Measurements from ENCODE around the gene RADX.
"Not testable (repeated sequence)": the region's sequence is repeated elsewhere in the genome, so short reads cannot be mapped to it uniquely, and the experiment has no call there.

The RADX gene, protein sequence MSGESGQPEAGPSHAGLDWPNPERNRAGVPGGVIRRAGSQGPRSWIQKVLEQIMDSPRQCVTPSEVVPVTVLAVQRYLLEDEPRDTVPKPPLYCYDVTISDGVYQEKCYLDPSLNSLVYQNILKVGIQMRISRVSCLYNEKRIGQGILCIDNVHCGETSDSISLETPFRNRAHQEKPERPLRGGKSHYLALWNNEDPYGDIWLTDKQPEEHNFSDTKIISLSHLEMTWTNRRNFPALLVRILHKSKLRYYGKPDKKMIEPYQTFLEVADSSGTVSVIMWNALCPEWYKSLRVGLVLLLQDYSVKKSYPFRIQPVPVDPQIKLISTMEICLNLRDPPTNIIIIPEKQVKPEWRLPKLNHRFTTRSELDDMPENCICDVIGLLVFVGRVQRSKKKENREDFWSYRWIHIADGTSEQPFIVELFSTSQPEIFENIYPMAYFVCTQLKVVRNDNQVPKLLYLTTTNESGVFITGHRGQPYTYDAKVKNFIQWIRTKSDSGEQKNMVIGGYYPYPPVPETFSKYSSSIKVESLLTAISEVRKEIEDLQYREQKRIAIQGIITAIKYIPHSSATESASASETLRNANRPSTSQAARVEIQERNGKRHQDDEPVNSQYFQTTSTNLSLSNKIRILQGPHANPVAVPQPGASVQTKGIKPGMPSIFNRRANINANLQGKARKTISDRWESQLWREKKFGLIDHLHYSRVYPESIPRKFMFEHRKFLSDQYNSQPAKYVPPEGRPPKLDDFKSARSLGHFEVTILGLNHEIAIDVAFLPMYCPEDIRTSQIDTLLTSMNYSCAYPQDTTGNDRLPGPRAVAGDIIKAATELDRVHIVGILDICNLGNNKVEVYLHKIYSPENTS

DNA sequence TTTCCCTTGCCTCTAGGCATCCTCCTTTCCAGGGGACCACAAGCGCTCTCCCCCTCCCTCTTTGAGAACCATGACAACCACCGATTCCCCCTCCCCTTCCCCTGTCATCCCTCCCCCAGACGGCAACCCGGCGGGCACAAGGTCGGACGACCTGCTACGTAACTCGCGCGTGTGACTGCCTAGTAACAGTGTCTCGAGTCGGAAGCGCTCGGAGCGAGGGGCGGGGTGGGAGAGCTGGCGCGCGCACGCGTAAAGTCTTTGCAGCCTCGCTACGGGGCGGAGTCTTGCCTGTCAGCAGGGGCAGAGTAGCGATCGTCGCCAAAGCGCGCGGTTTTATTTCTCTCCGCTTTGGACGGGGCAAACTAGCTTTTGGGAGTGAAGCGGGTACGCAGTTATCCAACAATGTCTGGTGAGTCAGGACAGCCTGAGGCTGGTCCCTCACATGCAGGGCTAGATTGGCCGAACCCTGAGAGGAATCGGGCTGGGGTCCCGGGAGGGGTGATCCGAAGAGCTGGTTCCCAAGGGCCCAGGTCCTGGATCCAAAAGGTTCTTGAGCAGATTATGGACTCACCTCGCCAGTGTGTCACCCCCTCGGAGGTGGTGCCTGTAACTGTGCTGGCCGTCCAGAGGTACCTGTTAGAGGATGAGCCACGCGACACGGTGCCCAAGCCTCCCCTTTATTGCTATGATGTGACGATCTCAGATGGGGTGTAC, at the start of gene RADX:
TSS of gene RADX (plus strand) at position 300 of the 714 bp plus-strand sequence. CDS start at position 403, 103 bp downstream.
- DNase-seq, result peak; percentile 87

DNA sequence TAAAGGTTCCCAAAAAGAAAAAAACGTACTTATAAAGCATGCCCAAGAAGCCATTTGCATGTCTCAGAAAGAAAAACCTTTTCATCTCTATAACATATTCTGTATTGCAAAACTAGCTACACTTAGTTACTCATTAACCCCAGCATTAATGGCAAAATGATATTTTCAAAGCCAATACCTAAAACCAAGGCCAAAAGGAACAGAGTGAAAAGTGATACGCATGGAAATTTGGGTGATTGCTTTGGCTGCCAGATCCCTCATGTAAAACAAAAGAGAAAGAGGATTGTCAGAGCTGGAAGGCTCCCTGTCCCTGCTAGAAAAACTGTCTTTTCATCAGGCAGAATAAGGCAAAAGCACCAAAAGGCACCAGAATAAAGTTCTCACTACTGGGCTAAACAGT, 46.8 kb upstream of the RADX start:
- DNase-seq, result no peak

DNA sequence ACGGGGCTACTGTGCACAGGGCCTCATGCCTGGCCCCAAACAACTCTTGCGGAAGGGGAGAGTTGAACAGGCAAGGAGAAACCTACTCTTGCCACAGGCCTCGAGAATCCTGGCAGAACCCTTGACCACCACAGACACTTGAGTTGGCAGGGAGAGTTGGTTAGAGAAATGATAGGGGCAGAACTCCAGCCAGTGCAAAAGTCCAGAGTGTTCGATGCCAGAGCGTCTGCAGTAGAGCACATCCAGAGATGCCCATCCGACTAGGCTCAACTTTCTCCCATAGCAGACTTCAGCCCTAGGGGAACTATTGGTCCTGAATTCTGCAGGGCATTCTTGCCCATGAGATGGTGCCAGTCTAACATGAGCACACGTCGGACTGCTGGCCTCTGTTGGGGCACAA, 45.4 kb upstream of the RADX start:
- DNase-seq, result no peak

DNA sequence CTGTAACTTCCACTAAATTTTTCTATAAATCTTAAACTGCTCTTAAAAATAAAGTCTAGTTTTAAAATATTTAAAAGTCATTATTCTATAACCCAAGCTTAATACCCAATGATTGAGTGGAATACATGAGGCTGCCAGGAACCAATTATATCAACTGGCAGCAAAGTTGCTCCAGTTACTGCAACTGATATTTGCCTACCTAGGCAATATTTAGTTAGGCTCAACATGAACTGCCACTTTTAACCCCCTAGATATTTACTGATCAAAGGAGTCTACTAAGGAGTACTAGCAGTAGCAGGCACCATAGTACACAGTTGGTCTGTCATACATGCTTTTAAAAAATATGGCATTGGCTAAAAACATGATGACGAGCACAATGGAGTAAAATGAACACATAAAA, 29.9 kb upstream of the RADX start:
- DNase-seq, result no peak

DNA sequence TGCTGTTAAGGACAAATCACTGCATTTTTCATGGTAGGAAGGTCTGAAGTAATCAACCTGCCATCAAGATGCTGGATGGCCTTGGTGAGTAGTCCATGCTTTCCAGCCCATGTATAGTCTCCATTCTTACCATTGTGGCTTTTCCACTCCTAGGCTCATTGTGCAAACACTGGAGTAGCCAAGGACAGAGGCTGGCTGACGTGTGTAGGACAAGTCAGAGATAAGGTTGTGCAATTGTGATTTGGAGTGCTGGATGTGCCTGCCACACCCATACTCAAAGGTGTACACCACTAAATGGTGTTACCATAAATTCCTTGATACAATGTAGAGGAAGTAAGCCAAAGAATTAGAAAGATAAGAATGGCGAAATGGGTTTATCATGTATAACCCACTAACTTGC, 26.3 kb upstream of the RADX start:
- no peak for DNase-seq

DNA sequence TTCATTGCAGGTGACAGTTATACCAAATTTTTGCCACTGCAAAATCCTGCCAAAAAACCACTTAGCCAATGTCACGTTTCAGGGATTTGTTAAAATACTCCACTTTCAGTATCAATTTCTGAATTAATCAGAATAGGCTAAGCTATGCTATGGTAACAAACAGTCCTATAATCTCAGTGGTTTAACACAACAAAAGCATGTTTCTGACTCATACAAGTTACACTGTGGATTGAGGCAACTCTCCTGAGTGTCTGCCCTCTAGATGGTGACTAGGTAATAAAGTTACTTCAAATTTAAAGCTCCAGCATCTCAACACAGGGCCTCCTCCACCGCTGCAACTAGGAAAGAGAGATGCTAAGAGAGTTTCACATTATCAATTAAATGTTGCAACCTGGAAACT, 23.0 kb upstream of the RADX start:
- DNase-seq, result no peak

DNA sequence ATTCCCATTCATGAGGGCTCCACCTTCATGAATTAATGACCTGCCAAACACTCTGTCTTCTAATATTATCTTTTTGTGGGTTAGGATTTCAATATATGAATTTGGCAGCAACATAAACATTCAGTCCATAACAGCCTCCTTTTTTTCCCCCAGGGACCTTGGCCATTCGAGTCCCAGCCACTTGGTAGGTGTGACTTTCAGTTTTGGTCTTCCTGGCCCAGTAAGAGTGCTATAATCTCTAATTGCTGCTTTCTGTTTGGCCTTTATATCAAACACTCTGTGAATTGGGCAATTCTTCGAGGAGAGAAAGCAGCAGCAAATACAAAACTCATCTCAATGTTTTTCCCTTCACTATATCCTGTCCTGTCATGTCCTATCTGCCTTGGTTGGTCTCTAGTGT, 12.4 kb upstream of the RADX start:
- no peak for DNase-seq

DNA sequence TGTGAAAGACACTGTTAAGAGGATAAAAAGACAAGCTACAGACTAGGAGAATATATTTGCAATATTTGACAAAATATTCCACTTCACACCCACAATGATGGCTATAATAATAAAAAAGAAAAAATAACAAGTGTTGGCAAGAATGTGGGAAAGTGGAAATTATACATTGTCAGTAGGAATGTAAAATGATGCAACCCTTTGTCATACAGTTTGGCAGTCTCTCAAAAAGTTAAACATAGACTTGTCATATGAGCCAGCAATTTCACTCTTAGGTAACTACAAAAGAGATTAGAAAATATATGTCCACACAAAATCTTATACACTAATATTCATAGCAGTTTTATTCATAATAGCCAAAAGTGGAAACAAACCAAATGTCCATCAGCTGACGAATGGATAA, 5.2 kb upstream of the RADX start:
- DNase-seq, result no peak

DNA sequence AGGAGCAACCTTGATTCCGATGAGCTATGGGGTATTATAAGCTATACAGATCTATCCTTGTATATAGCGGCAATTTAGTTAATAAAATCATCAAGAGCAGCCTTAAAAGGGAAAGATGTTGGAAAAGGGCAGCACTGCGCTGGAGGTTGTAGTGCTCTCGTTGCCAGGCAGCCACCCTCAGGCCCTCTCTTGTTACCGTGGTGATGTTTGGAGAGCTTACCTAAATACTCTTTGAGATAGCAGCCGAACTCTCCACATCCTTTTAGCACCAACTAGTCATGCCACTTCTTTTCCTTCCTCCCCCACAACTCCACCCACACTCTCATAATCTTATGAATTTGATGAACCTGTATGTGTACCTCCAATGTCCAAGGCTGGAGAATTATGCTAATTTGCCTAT, 3.8 kb upstream of the RADX start:
- DNase-seq, result peak; percentile 32

DNA sequence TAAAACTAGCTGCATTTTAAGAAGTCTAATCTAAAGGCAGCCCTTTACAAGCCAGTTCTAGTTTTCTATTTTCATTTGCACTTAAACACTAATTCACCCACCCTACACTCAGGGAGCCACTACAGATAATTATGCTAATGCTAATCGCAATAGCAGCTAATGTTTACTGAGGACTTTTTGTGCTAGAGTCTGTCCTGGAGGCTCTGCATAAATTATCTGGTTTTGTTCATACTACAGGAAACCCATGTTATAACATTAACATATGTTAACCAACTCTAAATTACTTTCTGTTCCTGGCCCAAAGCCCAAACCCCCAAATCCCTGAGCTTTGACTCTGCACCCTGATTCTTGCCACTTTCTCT, 480 bp upstream of the RADX start:
- DNase-seq, result no peak

DNA sequence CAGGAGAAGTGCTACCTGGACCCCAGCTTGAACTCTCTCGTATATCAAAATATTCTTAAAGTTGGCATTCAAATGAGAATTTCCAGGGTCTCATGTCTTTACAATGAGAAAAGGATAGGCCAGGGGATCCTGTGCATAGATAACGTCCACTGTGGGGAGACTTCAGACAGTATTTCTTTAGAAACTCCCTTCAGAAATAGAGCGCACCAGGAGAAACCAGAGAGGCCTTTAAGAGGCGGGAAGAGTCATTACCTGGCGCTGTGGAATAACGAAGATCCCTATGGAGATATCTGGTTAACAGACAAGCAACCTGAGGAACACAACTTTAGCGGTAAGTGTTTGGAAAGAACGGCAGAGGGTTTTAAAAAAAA, 600 bp downstream of the RADX start:
- no peak for DNase-seq

DNA sequence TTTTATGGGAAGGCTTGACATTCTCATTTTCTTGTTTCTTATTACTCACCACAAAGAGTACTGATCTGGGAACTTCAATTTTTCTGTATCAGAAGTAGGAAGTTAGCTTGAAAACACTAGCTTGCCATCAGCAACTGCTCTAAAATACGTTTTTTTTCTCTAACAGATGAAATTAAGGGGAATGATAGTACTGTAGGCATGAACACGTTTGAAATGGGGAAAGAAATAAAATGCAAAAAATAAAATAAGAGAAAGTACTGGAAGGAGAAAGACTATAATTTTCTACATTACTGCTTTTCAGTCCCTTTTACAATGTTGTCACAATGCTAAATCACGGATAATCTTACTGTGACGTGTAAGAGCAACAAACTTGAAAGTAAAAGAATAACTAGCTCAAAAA, 1.5 kb downstream of the RADX start:
- DNase-seq, result no peak

DNA sequence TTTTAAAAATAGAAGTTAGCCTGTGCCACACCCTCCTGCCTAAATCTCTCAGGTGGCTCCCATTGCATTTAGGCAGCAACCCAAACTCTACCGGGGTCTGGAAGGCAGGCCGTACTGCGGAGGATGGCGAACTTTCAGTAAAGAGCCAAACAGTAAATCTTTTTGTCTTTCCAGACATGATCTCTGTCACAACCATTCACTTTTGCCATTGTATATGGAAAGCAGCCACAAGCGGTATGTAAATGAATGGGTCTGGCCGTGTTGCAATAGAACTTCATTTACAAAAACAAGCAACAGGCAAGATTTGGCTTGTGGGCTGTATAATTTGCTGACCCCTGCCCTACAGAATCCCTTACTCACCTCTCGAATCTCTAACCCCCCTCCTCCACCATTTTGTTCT, 3.3 kb downstream of the RADX start:
- DNase-seq, result no peak

DNA sequence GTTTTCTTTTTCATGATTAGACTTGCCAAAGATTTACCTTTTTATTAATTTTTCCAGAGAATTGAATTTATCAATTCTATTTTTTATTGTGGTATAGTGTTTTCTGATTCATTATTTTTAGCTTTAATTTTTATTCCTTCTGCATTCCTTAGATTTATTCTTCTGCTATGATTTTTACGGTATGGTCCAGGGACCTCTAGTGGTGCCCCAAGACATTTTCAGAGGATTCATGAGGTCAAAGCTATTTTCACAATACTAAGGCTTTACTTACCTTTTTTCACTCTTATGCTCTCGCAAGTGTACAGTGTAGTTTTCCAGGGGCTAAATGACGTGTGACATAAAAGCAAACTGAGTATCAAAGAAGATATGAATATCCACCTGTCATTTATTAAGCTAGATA, 8.0 kb downstream of the RADX start:
- no peak for DNase-seq

DNA sequence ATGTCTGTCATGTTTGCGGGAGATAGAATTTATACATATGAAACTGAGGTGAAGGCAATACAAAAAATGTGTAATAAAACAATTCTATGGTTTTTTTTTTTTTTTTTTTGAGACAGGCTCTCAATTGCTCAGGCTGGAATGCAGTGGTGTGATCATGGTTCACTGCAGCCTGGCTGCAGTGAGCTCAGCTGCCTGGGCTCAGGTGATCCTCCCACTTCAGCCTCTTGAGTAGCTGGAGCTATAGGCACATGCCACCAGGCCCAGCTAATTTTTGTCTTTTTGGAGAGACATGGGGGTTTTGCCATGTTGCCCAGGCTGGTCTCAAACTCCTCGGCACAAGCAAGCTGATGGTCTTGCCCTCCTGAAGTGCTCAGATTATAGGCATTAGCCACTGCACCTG, 10.1 kb downstream of the RADX start:
- no peak for DNase-seq

DNA sequence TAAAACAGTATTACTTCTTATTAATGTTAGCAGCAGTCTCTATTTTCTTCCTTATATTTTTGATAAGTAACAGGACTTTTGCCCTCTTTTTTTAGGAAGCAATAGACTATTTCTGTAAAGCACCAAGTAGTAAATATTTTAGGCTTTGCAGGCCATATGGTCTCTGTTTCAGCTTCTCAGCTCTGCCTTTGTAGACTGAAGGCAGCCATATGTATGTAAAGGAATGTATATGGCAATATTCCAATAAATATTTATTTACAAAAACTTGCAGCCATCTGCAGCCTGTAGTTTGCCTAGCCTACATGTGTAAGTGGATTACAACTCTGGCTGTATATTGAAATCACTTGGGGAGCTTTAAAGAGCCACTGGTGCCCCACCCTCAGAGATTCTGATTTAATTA, 15.0 kb downstream of the RADX start:
- DNase-seq, result no peak

DNA sequence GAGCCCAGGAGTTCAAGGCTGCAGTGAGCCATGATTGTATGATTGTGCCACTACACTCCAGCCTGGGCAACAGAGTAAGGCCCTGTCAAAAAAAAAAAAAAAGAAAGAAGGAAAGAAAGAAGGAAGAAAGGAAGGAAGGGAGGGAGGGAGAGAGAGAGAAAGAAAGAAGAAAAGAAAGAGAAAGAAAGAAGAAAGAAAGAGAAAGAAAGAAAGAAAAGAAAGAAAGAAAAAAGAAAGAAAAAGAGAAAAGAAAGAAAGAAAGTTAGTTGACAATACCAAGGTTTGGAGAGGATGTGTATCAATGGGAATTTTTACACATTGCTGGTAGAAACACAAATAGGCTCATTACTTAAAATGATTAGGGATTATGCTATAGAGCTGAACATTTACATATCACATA, 19.8 kb downstream of the RADX start:
- DNase-seq, result no peak

DNA sequence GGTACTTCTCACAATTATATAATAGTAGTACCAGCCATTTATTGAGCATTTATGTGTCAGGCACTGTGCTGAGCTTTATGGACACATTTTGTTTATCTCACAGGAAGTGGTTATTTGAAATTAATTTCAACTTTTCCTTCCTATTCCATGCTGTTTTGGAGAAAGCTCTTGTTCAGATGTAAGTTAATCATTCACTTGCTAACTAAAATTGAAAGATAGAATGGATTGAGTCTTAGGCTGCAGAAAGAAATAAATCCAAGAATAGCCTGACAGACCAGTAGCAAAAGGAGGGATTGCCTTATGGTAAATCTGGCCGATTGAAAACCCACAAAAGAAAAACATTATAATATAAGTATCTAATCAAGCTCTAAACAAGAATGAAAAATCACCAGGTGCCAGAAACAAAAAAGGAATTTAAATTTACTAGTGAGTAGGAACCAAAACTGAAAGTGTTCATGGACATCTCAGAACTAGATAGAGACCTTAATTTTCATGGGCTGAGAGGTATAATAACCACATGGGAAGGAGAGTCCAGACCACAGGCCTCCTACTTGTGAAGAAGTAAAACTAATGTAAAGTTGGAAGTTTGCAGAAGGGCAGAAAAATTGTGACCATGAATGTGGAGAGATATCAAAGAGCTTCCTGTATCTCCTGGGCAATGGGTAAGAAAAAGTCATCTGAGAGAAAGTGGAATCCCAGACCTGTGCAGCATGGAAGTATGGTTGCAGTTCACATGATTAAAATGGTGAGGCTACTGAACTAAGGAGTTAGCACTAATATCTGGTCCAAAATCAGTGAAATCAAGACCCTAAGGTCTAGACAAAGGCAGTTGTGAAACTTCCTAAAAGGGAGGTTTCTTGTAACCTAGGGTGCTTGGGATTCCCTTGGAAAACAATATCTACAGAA, 38.0 kb downstream of the RADX start:
- no peak for DNase-seq

DNA sequence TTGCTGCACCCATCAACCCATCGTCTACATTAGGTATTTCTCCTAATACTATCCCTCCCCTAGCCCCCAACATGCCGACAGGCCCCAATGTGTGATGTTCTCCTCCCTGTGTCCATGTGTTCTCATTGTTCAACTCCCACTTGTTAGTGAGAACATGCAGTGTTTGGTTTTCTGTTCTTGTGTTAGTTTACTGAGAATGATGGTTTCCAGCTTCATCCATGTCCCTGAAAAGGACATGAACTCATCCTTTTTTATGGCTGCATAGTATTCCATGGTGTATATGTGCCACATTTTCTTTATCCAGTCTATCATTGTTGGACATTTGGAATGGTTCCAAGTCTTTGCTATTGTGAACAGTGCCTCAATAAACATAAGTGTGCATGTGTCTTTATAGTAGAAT, 41.8 kb downstream of the RADX start:
- DNase-seq, result not testable (repeated sequence)

DNA sequence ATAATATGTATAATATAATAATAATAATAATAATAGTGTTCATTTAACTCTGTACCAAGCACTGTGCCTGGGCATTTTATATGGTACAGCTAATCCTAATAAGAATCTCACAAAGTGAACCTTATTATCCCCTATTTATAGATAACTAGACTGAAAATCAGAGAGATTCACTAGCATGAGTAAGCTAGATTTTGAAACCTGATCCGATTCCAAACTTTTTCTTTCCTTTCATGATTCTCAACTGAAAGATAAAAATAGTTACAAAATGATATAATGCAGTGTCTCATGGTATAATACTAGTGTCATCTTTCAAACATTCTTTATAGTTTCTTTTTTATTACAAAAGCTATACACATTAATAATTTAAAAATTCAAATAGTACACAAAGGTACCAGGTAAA, 58.9 kb downstream of the RADX start:
- no peak for DNase-seq

DNA sequence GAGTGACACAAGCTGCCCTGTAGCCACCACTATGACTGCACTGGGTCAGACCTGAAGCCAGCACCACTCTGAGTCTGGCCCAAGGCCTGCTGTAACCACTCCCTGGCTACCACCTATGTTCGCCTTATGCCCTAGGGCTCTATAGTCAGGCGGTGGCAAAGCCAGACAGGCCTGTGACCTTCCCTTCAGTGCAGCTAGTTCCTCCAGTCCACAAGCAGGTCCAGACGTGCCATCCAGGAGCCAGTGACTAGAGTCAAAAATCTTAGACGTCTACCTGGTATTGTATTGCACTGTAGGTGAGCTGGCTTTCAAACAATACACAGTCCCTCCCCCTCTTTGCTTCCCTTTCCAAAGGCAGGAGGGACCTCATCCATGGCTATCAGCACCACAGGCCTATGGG, 60.7 kb downstream of the RADX start:
- DNase-seq, result no peak

DNA sequence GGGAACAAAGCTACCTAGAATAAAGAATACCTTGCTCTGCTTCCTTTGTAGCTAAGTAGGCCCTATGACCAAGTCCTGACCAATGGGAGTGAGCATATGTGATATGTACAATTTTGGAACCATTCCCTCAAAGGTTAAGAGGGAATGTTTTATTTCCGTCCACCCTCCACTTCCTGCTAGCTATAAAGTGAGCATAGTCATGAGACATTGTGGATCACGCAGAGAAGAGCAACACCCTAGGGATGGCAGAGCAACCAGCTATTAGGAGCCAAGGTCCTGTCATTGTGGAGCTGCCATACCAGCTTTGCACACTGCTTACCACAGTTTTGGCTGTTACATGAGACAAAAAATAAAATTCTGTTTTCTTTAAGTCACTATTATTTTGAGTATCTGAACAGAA, 68.9 kb downstream of the RADX start:
- DNase-seq, result no peak

DNA sequence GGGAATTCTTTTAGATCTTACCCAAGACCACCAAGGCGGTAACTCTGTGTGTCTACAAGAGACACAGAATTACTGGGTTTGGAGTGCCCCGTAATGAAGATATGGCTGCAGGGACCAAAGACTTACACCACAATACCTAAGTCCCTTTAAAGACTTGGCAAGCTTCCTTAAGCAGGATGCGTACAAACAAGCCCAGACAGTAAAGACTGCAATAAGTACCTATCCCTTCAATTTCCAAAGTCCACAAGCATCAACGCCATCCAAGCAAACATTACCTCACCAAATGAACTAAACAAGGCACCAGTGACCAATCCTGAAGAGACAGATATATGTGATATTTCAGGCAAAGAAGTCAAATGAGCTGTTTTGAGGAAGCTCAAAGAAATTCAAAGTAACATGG, 72.4 kb downstream of the RADX start:
- no peak for DNase-seq
